ENCODE data around the gene STING1.
"Not testable (repeated sequence)": the region's sequence is repeated elsewhere in the genome, so short reads cannot be mapped to it uniquely, and the experiment has no call there.

The STING1 gene

GRCh38 chr5:139501381-139501780 lies 18.8 kb upstream of the STING1 start:
- no peak for DNase-seq

- no peak for DNase-seq
Measured at GRCh38 chr5:139495638-139496435, 13.3 kb upstream of the STING1 start.

GRCh38 chr5:139494832-139495231 lies 12.3 kb upstream of the STING1 start:
- DNase-seq: no peak

GRCh38 chr5:139494256-139494655 lies 11.7 kb upstream of the STING1 start:
- DNase-seq: no peak

- DNase-seq: no peak
Measured at GRCh38 chr5:139492700-139493192, 10.2 kb upstream of the STING1 start.

- DNase-seq: no peak
Measured at GRCh38 chr5:139488260-139488659, 5.7 kb upstream of the STING1 start.

GRCh38 chr5:139486201-139486600 lies 3.6 kb upstream of the STING1 start:
- no peak for DNase-seq

GRCh38 chr5:139482890-139483208 lies 291 bp upstream of the STING1 start:
- not testable (repeated sequence) for DNase-seq

- peak; percentile 46 for DNase-seq
Measured at GRCh38 chr5:139481580-139482049, 943 bp downstream of the STING1 start.

GRCh38 chr5:139481122-139481533 lies 1.4 kb downstream of the STING1 start:
- peak; percentile 54 for DNase-seq

- DNase-seq: not testable (repeated sequence)
Measured at GRCh38 chr5:139479729-139480128, 2.8 kb downstream of the STING1 start.

GRCh38 chr5:139478657-139479423 lies 3.7 kb downstream of the STING1 start:
- not testable (repeated sequence) for DNase-seq

- no peak for DNase-seq
Measured at GRCh38 chr5:139475865-139476617, 6.5 kb downstream of the STING1 start.

- DNase-seq: no peak
Measured at GRCh38 chr5:139474890-139475791, 7.4 kb downstream of the STING1 start.

GRCh38 chr5:139473565-139473964 lies 9.0 kb downstream of the STING1 start:
- DNase-seq: no peak

- DNase-seq: no peak
Measured at GRCh38 chr5:139473105-139473504, 9.5 kb downstream of the STING1 start.

- no peak for DNase-seq
Measured at GRCh38 chr5:139472386-139473030, 10.1 kb downstream of the STING1 start.

GRCh38 chr5:139470821-139471300 lies 11.7 kb downstream of the STING1 start, which contains the start of gene SMIM33:
TSS of gene SMIM33 (plus strand) at chr5:139471004. CDS start at chr5:139471122, 118 bp downstream.
- DNase-seq: peak; percentile 55

- DNase-seq: no peak
Measured at GRCh38 chr5:139468421-139468931, 14.1 kb downstream of the STING1 start.

- DNase-seq: no peak
Measured at GRCh38 chr5:139462586-139463276, 19.8 kb downstream of the STING1 start, which contains the start of gene ECSCR. TSS of gene ECSCR (minus strand) at chr5:139462743. CDS start at chr5:139462670, 73 bp downstream.

All from activated T-cell treated with anti-CD3 and anti-CD28 coated beads, Interleukin-2, amount 50 U/mL, for 1 hour (primary cell).